GM18951 (cell line): ENCODE data around the gene HS6ST3.
"Not testable (repeated sequence)": the region's sequence is repeated elsewhere in the genome, so short reads cannot be mapped to it uniquely, and the experiment has no call there.

ENCODE experiments used
- POLR2A ChIP-seq: IDR thresholded peaks from 4 replicates; pipeline ENCODE4 v1.6.1; 2011; ENCODE audit warnings: mild to moderate bottlenecking; ENCODE audit not compliant: insufficient read length, insufficient read depth; ENCODE audit errors: extremely low read depth
- in situ Hi-C: fragments of 300-500 bp; cut with MboI; formaldehyde crosslinking; loops from one replicate; pipeline ENCODE4 v1.12.0; 2022; ENCODE audit warnings: low sequenced_read_pairs, mixed read lengths, inconsistent platforms; ENCODE audit not compliant: unreplicated experiment

The HS6ST3 gene

GRCh38 chr13:96490496-96490989 lies 400.6 kb downstream of the HS6ST3 start:
- no peak for TF ChIP-seq POLR2A
- in situ Hi-C loops, result no loop called here

- in situ Hi-C loops, result no loop called here
- TF ChIP-seq POLR2A, result no peak
Observed at GRCh38 chr13:96491103-96491502, 401.2 kb downstream of the HS6ST3 start.

- in situ Hi-C loops, result no loop called here
- no peak for TF ChIP-seq POLR2A
Observed at GRCh38 chr13:96492766-96493165, 402.9 kb downstream of the HS6ST3 start.

GRCh38 chr13:96499656-96500055 lies 409.7 kb downstream of the HS6ST3 start:
- in situ Hi-C loops, result no loop called here
- TF ChIP-seq POLR2A, result no peak

GRCh38 chr13:96500953-96501352 lies 411.0 kb downstream of the HS6ST3 start:
- no peak for TF ChIP-seq POLR2A
- in situ Hi-C loops, result no loop called here

- no peak for TF ChIP-seq POLR2A
- in situ Hi-C loops, result no loop called here
Observed at GRCh38 chr13:96503481-96503880, 413.6 kb downstream of the HS6ST3 start.

- in situ Hi-C loops, result no loop called here
- TF ChIP-seq POLR2A, result no peak
Observed at GRCh38 chr13:96511587-96511986, 421.7 kb downstream of the HS6ST3 start.

- in situ Hi-C loops, result no loop called here
- TF ChIP-seq POLR2A, result no peak
Observed at GRCh38 chr13:96519380-96519779, 429.5 kb downstream of the HS6ST3 start.

GRCh38 chr13:96524398-96525020 lies 434.6 kb downstream of the HS6ST3 start:
- in situ Hi-C loops, result not testable (repeated sequence)

GRCh38 chr13:96525715-96526114 lies 435.8 kb downstream of the HS6ST3 start:
- in situ Hi-C loops, result no loop called here
- no peak for TF ChIP-seq POLR2A

GRCh38 chr13:96527497-96527896 lies 437.6 kb downstream of the HS6ST3 start:
- in situ Hi-C loops, result no loop called here
- no peak for TF ChIP-seq POLR2A

- no peak for TF ChIP-seq POLR2A
- in situ Hi-C loops, result no loop called here
Observed at GRCh38 chr13:96532804-96533203, 442.9 kb downstream of the HS6ST3 start.

GRCh38 chr13:96533408-96533807 lies 443.5 kb downstream of the HS6ST3 start:
- TF ChIP-seq POLR2A, result no peak
- in situ Hi-C loops, result no loop called here

GRCh38 chr13:96539791-96540190 lies 449.9 kb downstream of the HS6ST3 start:
- TF ChIP-seq POLR2A, result no peak
- in situ Hi-C loops, result no loop called here

GRCh38 chr13:96540670-96541069 lies 450.8 kb downstream of the HS6ST3 start:
- in situ Hi-C loops, result no loop called here

More at GRCh38 chr13:96540670-96541069, 450.8 kb downstream of the HS6ST3 start:
- no peak for TF ChIP-seq POLR2A
